HepG2 (cell line): Measurements from ENCODE around the gene RBM12. TPM values are rescaled to one million over a fixed set of nuclear protein-coding genes. Genes with fewer than 3 reads are reported as not detected.
A peak's percentile ranks its signal among the peaks of the same experiment; 100 is the strongest.

Experiments
- AKAP8 ChIP-seq: sonication (generic); formaldehyde crosslinking; IDR thresholded peaks from 2 replicates; pipeline ENCODE4 v1.5.1; 2020; ENCODE audit warnings: mild to moderate bottlenecking, missing genetic modification reagents
- ARNTL ChIP-seq: sonication (generic); formaldehyde crosslinking; IDR thresholded peaks from 2 replicates; pipeline ENCODE4 v1.4.0; 2020; ENCODE audit warnings: mild to moderate bottlenecking, missing genetic modification reagents
- BHLHE40 ChIP-seq: IDR thresholded peaks from 2 replicates; pipeline ENCODE4 v1.6.1; 2011; ENCODE audit warnings: low read length, improper control_type of control experiment
- CSRNP2 ChIP-seq: sonication (generic); formaldehyde crosslinking; conservative IDR thresholded peaks from 2 replicates; pipeline ENCODE4 v1.8.0; 2022; ENCODE audit warnings: low read depth, missing genetic modification reagents
- ESRRA ChIP-seq: sonication (generic); formaldehyde crosslinking; IDR thresholded peaks from 2 replicates; pipeline ENCODE4 v1.5.1; 2020; ENCODE audit warnings: mild to moderate bottlenecking, low read depth, missing genetic modification reagents
- GMEB1 ChIP-seq: sonication (generic); formaldehyde crosslinking; IDR thresholded peaks from 2 replicates; pipeline ENCODE4 v1.5.1; 2020; ENCODE audit warnings: missing genetic modification reagents, mild to moderate bottlenecking, borderline replicate concordance
- HDAC2 ChIP-seq: sonication (generic); formaldehyde crosslinking; IDR thresholded peaks from 2 replicates; pipeline ENCODE4 v1.4.0; 2020; ENCODE audit warnings: missing genetic modification reagents
- KDM6A ChIP-seq: IDR thresholded peaks from 2 replicates; pipeline ENCODE4 v1.6.1; 2016; ENCODE audit warnings: low read depth
- MNT ChIP-seq: fragments of 450-650 bp; IDR thresholded peaks from 2 replicates; pipeline ENCODE4 v1.6.1; 2016
- NFKB2 ChIP-seq: sonication (generic); formaldehyde crosslinking; IDR thresholded peaks from 2 replicates; pipeline ENCODE4 v1.4.0; 2020; ENCODE audit warnings: missing genetic modification reagents, borderline replicate concordance
- REPIN1 ChIP-seq: sonication (generic); formaldehyde crosslinking; IDR thresholded peaks from 2 replicates; pipeline ENCODE4 v1.8.0; 2022; ENCODE audit warnings: missing genetic modification reagents, low read depth, mild to moderate bottlenecking, borderline replicate concordance
- RFXANK ChIP-seq: IDR thresholded peaks from 2 replicates; pipeline ENCODE4 v1.6.1; 2016
- THAP7 ChIP-seq: sonication (generic); formaldehyde crosslinking; IDR thresholded peaks from 2 replicates; pipeline ENCODE4 v1.8.1; 2023; ENCODE audit warnings: mild to moderate bottlenecking, missing genetic modification reagents
- ZKSCAN8 ChIP-seq: IDR thresholded peaks from 2 replicates; pipeline ENCODE4 v1.6.1; 2016; ENCODE audit warnings: borderline replicate concordance, missing genetic modification reagents, missing compliant biosample characterization
- ZNF17 ChIP-seq: sonication (generic); formaldehyde crosslinking; IDR thresholded peaks from 2 replicates; pipeline ENCODE4 v1.5.0; 2020; ENCODE audit warnings: mild to moderate bottlenecking, missing genetic modification reagents
- ZNF234 ChIP-seq: sonication (generic); formaldehyde crosslinking; conservative IDR thresholded peaks from 2 replicates; pipeline ENCODE4 v1.5.1; 2020; ENCODE audit warnings: mild to moderate bottlenecking, missing genetic modification reagents
- ZNF235 ChIP-seq: sonication (generic); formaldehyde crosslinking; IDR thresholded peaks from 2 replicates; pipeline ENCODE4 v1.8.1; 2023; ENCODE audit warnings: mild to moderate bottlenecking, missing genetic modification reagents, borderline replicate concordance
- ZNF552 ChIP-seq: sonication (generic); formaldehyde crosslinking; IDR thresholded peaks from 2 replicates; pipeline ENCODE4 v1.9.0; 2022; ENCODE audit warnings: missing genetic modification reagents, mild to moderate bottlenecking, borderline replicate concordance
- ZNF674 ChIP-seq: sonication (generic); formaldehyde crosslinking; IDR thresholded peaks from 2 replicates; pipeline ENCODE4 v1.5.0; 2020; ENCODE audit warnings: low read depth, mild to moderate bottlenecking, missing genetic modification reagents
- ZNF792 ChIP-seq: IDR thresholded peaks from 2 replicates; pipeline ENCODE4 v1.6.1; 2016
- ZNF83 ChIP-seq: sonication (generic); formaldehyde crosslinking; IDR thresholded peaks from 2 replicates; pipeline ENCODE4 v1.4.0; 2020; ENCODE audit warnings: missing genetic modification reagents, mild to moderate bottlenecking, borderline replicate concordance
- ZSCAN12 ChIP-seq: sonication (generic); formaldehyde crosslinking; IDR thresholded peaks from 2 replicates; pipeline ENCODE4 v1.9.0; 2021; ENCODE audit warnings: mild to moderate bottlenecking, missing genetic modification reagents
- polyA plus RNA-seq, 8 experiments: library from polyadenylated mRNA; depleted of rRNA in 3 of 8; stranded (reverse) in 7 of 8; unstranded in 1 of 8; fragments of >200 nt; fragmentation: Illumina TruSeq in 4 of 8; extraction: Trizol in 4 of 8; gene quantifications; 2 replicates each; pipeline versions ENCODE4 v1.2.1 to v1.2.3, GENCODE V29; 2011 to 2016; ENCODE audit warnings: low read depth in 4 of 8, missing spikeins in 1 of 8, mixed read lengths in 1 of 8; ENCODE audit not compliant: insufficient read depth in 1 of 8
- total RNA-seq, 5 experiments: library from RNA; depleted of rRNA; stranded (reverse); fragments of >200 nt; fragmentation: Illumina TruSeq; extraction: Trizol; gene quantifications; 2 replicates each; pipeline ENCODE4 v1.2.3, GENCODE V29; 2016; ENCODE audit warnings: low read depth in 1 of 5

Gene RBM12
- total and polyA plus RNA-seq, 2 of the 13 experiments (the other 11 are each of a cell fraction or from before 2014, with no cell fraction given) = 97.9 to 104 TPM

- peak; percentile 60; the same call in 1 of the 2 replicates for TF ChIP-seq GMEB1 (CRISPR knock-in tag)
- TF ChIP-seq ZSCAN12 (CRISPR knock-in tag) = 0 out of 2 replicates have a peak, but pooled peaks have one; percentile 49
- peak; percentile 98 for TF ChIP-seq REPIN1 (CRISPR knock-in tag)
- TF ChIP-seq ZNF234 (CRISPR knock-in tag) = 0 out of 2 replicates have a peak, but pooled peaks have one; percentile 77
- TF ChIP-seq ZNF792 (CRISPR knock-in tag) = peak; percentile 80
- TF ChIP-seq ARNTL (CRISPR knock-in tag) = peak; percentile 79; the same call in 1 of the 2 replicates
- peak; percentile 94 for TF ChIP-seq THAP7 (CRISPR knock-in tag)
- peak; percentile 95 for TF ChIP-seq AKAP8 (CRISPR knock-in tag)
- no peak for TF ChIP-seq CSRNP2 (CRISPR knock-in tag)
- TF ChIP-seq ZNF552 (CRISPR knock-in tag) = peak; percentile 90; the same call in 1 of the 2 replicates
- TF ChIP-seq KDM6A (CRISPR knock-in tag) = no peak
- peak; percentile 83 for TF ChIP-seq ESRRA
- TF ChIP-seq BHLHE40 = peak; percentile 36; the same call in 1 of the 2 replicates
- TF ChIP-seq ZKSCAN8 (CRISPR knock-in tag) = peak; percentile 81; the same call in 1 of the 2 replicates
- TF ChIP-seq HDAC2 (CRISPR knock-in tag) = peak; percentile 91
- 0 out of 2 replicates have a peak, but pooled peaks have one; percentile 61 for TF ChIP-seq ZNF674
- peak; percentile 96 for TF ChIP-seq NFKB2 (CRISPR knock-in tag)
- peak; percentile 81; the same call in 1 of the 2 replicates for TF ChIP-seq RFXANK
- peak; percentile 83; the same call in 1 of the 2 replicates for TF ChIP-seq ZNF83 (CRISPR knock-in tag)
- TF ChIP-seq ZNF17 (CRISPR knock-in tag) = no peak
- TF ChIP-seq ZNF235 (CRISPR knock-in tag) = peak; percentile 92; the same call in 1 of the 2 replicates
- peak; percentile 51 for TF ChIP-seq MNT
These were observed 45.3 kb downstream of the RBM12 start (continued) for GRCh38 chr20:35619196-35620095.
